ENCODE data around the gene KCNS3.

DNA sequence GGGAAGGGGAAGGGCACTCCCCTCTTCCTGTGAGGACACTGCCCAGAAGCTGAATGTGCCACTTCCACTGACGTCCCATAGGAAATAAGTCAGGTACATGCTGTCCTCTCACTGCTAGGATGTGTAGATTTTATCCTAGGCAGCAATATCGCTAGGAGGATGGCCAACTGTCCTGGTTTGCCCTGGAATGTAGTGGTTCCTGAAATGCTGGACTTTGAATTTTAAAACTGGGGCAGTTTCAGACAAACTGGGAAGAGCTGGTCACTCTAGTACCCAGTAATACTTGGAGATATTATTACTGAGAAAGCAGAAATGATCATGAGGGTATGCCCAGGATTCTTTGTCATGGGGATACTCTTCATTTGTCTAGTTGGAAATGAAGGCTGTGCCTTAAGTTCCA is 5.4 kb upstream of the KCNS3 start:
- no peak for TF ChIP-seq POLR2A (IDR thresholded peaks at IDR 0.05)
- TF ChIP-seq, protein P1, sequence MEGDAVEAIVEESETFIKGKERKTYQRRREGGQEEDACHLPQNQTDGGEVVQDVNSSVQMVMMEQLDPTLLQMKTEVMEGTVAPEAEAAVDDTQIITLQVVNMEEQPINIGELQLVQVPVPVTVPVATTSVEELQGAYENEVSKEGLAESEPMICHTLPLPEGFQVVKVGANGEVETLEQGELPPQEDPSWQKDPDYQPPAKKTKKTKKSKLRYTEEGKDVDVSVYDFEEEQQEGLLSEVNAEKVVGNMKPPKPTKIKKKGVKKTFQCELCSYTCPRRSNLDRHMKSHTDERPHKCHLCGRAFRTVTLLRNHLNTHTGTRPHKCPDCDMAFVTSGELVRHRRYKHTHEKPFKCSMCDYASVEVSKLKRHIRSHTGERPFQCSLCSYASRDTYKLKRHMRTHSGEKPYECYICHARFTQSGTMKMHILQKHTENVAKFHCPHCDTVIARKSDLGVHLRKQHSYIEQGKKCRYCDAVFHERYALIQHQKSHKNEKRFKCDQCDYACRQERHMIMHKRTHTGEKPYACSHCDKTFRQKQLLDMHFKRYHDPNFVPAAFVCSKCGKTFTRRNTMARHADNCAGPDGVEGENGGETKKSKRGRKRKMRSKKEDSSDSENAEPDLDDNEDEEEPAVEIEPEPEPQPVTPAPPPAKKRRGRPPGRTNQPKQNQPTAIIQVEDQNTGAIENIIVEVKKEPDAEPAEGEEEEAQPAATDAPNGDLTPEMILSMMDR (IDR thresholded peaks at IDR 0.05), result no peak
